GM18868 (cell line): ENCODE results near the gene AFF4.
A peak's percentile ranks its signal among the peaks of the same experiment; 100 is the strongest.

ENCODE experiments used
- ATAC-seq: cut with Tn5 transposase; IDR thresholded peaks from one replicate; pipeline ENCODE4 v1.9.1; 2021; ENCODE audit warnings: mild to moderate bottlenecking, moderate library complexity; ENCODE audit not compliant: unreplicated experiment

The AFF4 gene

GRCh38 chr5:132895719-132896305, 67.6 kb downstream of the AFF4 start:
- ATAC-seq: no peak

- ATAC-seq: no peak
Measured at GRCh38 chr5:132890817-132891216, 72.6 kb downstream of the AFF4 start.

- no peak for ATAC-seq
Measured at GRCh38 chr5:132889501-132889900, 73.9 kb downstream of the AFF4 start.

- ATAC-seq: no peak
Measured at GRCh38 chr5:132887283-132887682, 76.2 kb downstream of the AFF4 start.

- no peak for ATAC-seq
Measured at GRCh38 chr5:132886064-132886823, 77.2 kb downstream of the AFF4 start.

GRCh38 chr5:132884548-132884947, 78.9 kb downstream of the AFF4 start:
- no peak for ATAC-seq

- ATAC-seq: peak; percentile 63
Measured at GRCh38 chr5:132883261-132883834, 80.1 kb downstream of the AFF4 start.

- no peak for ATAC-seq
Measured at GRCh38 chr5:132877938-132878337, 85.5 kb downstream of the AFF4 start.

GRCh38 chr5:132877466-132877865, 86.0 kb downstream of the AFF4 start:
- ATAC-seq: no peak

- ATAC-seq: no peak
Measured at GRCh38 chr5:132876020-132876759, 87.2 kb downstream of the AFF4 start.

GRCh38 chr5:132873930-132874271, 89.5 kb downstream of the AFF4 start:
- ATAC-seq: no peak

- no peak for ATAC-seq
Measured at GRCh38 chr5:132873119-132873929, 90.1 kb downstream of the AFF4 start, which contains the start of gene LEAP2. Gene LEAP2, plus strand, starts transcription at chr5:132873668. Its CDS starts 27 bp downstream, at chr5:132873695.

GRCh38 chr5:132872788-132873118, 90.7 kb downstream of the AFF4 start:
- ATAC-seq: no peak

GRCh38 chr5:132871459-132872284, 91.8 kb downstream of the AFF4 start:
- no peak for ATAC-seq

- no peak for ATAC-seq
Measured at GRCh38 chr5:132870801-132871200, 92.6 kb downstream of the AFF4 start.

- ATAC-seq: no peak
Measured at GRCh38 chr5:132868754-132869153, 94.7 kb downstream of the AFF4 start.

GRCh38 chr5:132867046-132867451, 96.4 kb downstream of the AFF4 start:
- peak; percentile 11 for ATAC-seq

- ATAC-seq: peak; percentile 97
Measured at GRCh38 chr5:132866342-132867045, 96.9 kb downstream of the AFF4 start, which contains the start of the genes GDF9 and UQCRQ. Gene GDF9, minus strand, starts transcription at chr5:132866469. Its CDS starts 1,936 bp downstream, at chr5:132864533. Gene UQCRQ, plus strand, starts transcription at chr5:132866642. Its CDS starts 240 bp downstream, at chr5:132866882.

GRCh38 chr5:132865668-132866341, 97.6 kb downstream of the AFF4 start:
- ATAC-seq: peak; percentile 20
